Measurements from ENCODE around the gene CCDC66.

- TF ChIP-seq ZNF175 (tag by site-specific recombination; IDR thresholded peaks at IDR 0.05) (no peak), ZNF555 (tag by site-specific recombination; conservative IDR thresholded peaks at IDR 0.05) (no peak), ZNF202 (tag by site-specific recombination; IDR thresholded peaks at IDR 0.05; ENCODE audit: borderline replicate concordance) (no peak), CTCF (tag by site-specific recombination; IDR thresholded peaks at IDR 0.05) (no peak)
- TF ChIP-seq, protein P1, sequence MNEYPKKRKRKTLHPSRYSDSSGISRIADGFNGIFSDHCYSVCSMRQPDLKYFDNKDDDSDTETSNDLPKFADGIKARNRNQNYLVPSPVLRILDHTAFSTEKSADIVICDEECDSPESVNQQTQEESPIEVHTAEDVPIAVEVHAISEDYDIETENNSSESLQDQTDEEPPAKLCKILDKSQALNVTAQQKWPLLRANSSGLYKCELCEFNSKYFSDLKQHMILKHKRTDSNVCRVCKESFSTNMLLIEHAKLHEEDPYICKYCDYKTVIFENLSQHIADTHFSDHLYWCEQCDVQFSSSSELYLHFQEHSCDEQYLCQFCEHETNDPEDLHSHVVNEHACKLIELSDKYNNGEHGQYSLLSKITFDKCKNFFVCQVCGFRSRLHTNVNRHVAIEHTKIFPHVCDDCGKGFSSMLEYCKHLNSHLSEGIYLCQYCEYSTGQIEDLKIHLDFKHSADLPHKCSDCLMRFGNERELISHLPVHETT (tag by site-specific recombination; IDR thresholded peaks at IDR 0.05): no peak
These were observed 72.1 kb downstream of the CCDC66 start for GRCh38 chr3:56629047-56629446.

Measured in HEK293 (cell line).